Neural progenitor cell (in vitro differentiated cells): ENCODE data around the gene NKAIN2.
A peak's percentile ranks its signal among the peaks of the same experiment; 100 is the strongest.

ENCODE experiments used
- CTCF ChIP-seq: fragments of 200-600 bp; sonication (generic); IDR thresholded peaks from 2 replicates; pipeline ENCODE4 v1.5.1; 2017; ENCODE audit warnings: antibody characterized with exemption, mild to moderate bottlenecking
- EZH2 ChIP-seq: fragments of 200-600 bp; sonication (generic); IDR thresholded peaks from 2 replicates; pipeline ENCODE4 v1.6.1; 2017; ENCODE audit warnings: antibody characterized with exemption, mild to moderate bottlenecking, moderate library complexity
- EZH2phosphoT487 ChIP-seq: fragments of 200-600 bp; sonication (generic); IDR thresholded peaks from 2 replicates; pipeline ENCODE4 v1.6.1; 2017; ENCODE audit warnings: antibody characterized with exemption

- TF ChIP-seq CTCF: peak; percentile 85
- TF ChIP-seq EZH2: no peak
- TF ChIP-seq EZH2phosphoT487: no peak
Observed at GRCh38 chr6:124870611-124871459, 1067.2 kb downstream of the NKAIN2 start.
